GM21528 (cell line): ENCODE measurements around the gene TCN1.
A peak's percentile ranks its signal among the peaks of the same experiment; 100 is the strongest.

Experiments
- ATAC-seq: cut with Tn5 transposase; IDR thresholded peaks from one replicate; pipeline ENCODE4 v1.9.1; 2021; ENCODE audit warnings: mild to moderate bottlenecking, moderate library complexity; ENCODE audit not compliant: unreplicated experiment, low FRiP score

TCN1 gene

GRCh38 chr11:59810911-59811259, 55.4 kb downstream of the TCN1 start:
- no peak for ATAC-seq

- ATAC-seq = peak; percentile 99
Measured at GRCh38 chr11:59810189-59810910, 55.9 kb downstream of the TCN1 start, which contains the start of gene MRPL16. TSS of gene MRPL16 (minus strand) at chr11:59810778. CDS start at chr11:59810658, 120 bp downstream.

DNA sequence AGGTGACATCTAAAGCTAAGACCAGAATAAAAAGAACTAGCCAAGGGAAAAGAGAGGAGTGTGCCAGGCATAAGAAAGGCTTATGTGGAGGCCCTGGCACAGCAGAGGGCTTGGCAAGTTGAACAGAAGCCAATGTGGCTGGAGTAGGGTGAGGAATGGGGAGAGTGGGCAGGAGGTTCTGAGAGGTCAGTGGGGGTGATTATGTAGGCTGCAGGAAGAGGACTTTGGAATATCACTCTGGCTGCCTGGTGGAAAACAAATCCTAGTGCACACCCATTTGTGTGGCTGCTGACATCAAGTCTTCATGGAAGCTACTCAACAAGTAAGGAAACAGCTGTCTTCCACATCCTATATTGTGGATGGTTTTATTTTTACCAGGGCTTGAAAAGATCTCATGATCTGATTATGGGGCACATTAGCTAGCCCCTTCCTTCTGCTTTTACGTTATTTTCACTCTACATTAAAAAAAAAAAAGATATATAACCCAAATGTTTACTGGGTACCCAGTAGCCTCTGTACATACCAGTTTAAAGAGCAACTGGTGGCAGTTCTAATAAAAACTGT, 59.2 kb downstream of the TCN1 start:
- ATAC-seq = no peak

- ATAC-seq = no peak
Measured at GRCh38 chr11:59804061-59804460, 62.2 kb downstream of the TCN1 start.
